ENCODE data around the gene PRMT3.

PRMT3 gene

DNA sequence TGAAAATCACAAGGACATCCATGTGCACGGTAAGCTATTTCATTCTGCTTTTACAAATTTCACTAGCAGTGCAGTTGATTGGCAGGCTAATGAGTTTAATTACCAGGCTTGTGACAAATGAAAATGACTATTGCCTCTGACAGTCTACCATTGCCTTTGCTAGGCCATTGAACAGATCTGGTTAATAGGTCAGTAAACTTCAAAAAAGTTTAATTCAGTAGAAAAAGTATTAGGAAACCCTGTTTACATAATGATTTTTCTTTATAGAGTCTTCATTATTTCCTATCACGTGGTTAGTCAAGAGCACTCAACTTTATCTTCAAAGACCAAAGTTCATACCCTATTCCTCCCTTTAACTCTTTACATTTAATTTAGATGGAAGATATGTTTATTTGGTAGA is 77.0 kb downstream of the PRMT3 start:
- TF ChIP-seq, protein P1, sequence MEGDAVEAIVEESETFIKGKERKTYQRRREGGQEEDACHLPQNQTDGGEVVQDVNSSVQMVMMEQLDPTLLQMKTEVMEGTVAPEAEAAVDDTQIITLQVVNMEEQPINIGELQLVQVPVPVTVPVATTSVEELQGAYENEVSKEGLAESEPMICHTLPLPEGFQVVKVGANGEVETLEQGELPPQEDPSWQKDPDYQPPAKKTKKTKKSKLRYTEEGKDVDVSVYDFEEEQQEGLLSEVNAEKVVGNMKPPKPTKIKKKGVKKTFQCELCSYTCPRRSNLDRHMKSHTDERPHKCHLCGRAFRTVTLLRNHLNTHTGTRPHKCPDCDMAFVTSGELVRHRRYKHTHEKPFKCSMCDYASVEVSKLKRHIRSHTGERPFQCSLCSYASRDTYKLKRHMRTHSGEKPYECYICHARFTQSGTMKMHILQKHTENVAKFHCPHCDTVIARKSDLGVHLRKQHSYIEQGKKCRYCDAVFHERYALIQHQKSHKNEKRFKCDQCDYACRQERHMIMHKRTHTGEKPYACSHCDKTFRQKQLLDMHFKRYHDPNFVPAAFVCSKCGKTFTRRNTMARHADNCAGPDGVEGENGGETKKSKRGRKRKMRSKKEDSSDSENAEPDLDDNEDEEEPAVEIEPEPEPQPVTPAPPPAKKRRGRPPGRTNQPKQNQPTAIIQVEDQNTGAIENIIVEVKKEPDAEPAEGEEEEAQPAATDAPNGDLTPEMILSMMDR (IDR thresholded peaks at IDR 0.05): no peak

DNA sequence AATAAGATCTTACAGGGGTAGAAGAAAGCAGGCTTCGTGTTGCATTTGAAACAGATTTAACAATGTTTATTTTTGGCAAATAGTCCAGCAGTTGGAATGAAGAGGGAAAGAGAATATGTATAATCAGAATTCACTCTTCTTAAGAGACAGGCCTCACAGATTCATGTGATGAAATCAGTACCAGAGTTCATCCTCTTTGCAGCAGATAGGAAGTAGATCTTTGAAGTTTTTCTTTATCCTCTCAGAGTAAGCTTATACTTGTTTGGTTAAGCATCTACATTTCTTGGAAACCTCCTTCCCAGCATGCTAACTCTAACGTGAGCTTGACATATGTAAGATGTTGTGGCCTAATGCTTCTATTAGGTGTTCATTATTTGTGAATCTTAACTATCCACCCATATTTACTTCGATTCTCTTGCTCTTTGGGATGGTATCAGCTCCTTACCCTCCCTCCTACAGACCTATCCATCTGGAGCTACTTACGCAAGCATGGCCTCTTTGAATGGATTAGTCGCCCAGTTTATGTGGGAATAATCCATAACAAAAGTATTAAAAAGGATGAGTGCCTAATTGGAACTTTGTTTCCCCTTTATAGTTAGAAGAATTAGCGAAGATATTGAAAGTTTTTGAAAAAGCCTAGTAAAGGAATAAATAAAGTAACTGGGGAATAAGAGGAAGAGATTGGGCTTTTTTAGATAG is 80.1 kb downstream of the PRMT3 start:
- TF ChIP-seq, protein P1 (IDR thresholded peaks at IDR 0.05): no peak

DNA sequence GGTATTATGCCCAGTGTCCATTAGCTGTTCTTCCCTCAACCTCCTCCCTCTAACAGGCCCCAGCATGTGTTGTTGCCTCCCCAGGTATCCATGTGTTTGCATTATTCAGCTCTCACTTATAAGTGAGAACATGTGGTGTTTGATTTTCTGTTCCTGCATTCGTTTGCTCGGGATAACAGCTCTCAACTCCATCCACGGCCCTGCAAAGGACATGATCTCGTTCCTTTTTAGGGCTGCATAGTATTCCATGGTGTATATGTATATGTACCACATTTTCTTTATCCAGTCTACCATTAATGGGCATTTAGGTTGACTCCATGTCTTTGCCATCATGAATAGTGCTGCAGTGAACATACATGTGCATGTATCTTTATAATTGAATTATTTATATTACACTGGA is 82.8 kb downstream of the PRMT3 start:
- TF ChIP-seq, protein P1 (IDR thresholded peaks at IDR 0.05): no peak

DNA sequence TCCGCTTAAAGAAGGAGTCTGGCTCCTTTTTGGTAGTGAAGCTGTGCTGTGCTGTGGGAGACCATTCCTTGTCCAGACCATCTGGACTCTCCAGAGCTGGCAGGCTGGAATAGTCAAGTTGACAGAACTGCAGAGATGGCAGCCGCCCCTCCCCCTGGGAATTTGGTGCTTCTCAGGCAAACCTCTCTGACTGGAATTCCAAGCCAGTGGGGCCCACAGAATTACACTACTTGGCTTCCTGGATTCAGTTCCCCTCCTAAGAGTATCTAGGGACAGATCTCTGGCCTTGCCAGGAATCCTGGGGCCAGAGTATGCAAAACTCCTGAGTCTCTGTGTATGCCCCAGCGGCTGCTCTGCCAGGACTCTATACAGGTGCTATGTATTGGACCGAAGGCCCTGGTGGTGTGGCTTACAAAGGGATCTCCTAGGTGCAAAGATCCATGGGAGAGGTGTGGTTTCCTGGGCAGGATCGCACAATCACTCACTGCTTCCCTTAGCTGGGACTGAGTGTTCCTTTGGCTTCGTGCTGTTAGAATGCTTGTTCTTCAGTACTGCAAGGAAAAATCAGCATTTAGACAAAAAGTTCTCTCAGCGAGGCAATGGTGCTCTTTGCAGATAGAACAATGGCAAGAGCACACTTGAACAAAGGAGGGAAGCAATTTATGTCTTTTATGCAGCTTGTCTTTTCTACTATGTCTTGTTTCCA is 86.8 kb downstream of the PRMT3 start:
- TF ChIP-seq, protein P1 (IDR thresholded peaks at IDR 0.05): no peak

DNA sequence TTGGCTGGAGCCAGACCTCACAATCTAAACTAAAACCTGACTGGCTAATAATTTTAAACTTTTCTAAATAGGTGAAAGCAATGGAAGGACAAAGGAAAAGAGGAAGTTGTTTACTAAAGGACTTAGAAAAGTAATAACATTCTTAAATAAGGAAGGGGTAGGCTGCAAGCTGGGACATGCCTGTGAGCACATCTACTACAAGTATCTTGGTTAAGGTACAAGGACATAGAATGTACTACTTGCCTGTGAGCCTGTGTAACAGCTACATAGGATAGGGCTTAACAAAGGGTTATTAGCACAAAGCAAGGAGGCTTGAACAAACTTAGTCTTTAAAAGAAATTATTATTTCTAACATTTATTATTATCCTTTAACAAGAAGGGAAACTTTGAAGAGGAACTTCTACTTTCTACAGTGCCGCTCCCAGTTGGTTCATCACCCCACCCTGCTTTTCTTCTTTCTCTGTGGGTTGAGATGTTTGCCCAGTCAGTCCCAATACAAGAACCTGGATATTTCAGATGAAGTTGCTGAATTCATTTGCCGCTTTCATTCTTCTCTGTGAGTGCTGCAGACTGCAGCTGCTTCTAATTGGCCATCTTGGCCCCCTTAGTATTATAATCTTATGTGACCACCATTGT is 87.5 kb downstream of the PRMT3 start:
- TF ChIP-seq, protein P1 (IDR thresholded peaks at IDR 0.05): no peak

DNA sequence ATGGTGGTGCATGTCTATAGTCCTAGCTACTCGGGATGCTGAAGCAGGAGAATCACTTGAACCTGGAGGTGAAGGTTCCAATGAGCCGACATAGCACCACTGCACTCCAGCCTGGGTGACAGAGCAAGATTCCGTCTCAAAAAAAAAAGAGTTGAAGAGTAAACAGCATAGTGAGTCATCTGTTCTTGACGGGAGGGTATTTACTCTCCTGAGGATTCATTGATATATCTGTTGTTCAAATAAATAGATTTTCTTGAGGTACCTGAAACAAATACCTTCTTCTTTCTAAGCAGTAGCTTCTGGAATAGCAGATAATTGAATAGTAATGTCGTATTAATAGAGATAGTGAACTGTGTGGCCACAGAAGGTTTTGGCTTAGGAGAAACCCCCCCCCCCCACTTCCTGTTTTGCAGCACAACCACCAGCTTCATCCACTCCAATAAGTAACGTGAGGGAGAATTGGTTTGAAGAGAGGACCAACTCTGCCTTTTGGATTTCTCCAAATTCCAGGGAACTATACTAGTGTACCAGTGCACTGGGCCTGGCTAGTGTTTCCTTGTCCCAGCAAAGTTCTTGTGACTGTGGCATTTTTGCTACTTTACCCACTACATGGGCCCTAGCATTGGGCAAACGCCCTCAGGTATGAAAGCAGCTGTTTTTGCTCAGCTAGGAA is 90.0 kb downstream of the PRMT3 start:
- TF ChIP-seq, protein P1 (IDR thresholded peaks at IDR 0.05): no peak

DNA sequence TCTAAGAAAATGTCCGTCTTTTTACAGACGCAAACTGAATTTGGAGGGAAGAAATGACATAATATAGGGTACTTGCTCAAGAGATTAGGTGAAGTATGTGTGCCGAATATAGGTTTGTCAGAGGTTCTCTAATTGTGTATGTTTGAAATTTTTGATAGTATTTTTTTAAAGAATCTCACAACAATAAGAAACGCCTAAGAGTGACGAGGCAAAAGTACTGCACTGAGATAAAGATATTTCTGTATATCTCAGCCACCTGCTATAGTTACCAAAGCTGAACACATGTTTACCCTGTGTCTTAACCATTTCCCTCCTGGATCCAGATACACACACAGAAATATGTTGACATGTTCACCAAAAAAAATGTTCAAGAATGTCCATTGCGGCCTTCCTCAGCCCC is 92.0 kb downstream of the PRMT3 start:
- TF ChIP-seq, protein P1 (IDR thresholded peaks at IDR 0.05): no peak

Measured in LNCAP (cell line).